Caco-2 (cell line): ENCODE data around the gene FGF3. TPM values are rescaled to one million over a fixed set of nuclear protein-coding genes. Genes with fewer than 3 reads are reported as not detected.

Experiments
- BruUV-seq: library from RNA; stranded (reverse); fragments of 400-500 nt; replicated peaks from 2 replicates; lab custom pipeline; 2021; lab: Mats Ljungman, UMichigan
- CTCF ChIA-PET: fragments of 300-600 bp; sonication (Branson Sonifier 250); formaldehyde crosslinking; loops from one replicate; lab custom pipeline; 2022; ENCODE audit warnings: antibody characterized with exemption; lab: Charles Lee
- POLR2A ChIA-PET: fragments of 300-600 bp; sonication (Branson Sonifier 250); formaldehyde crosslinking; loops from one replicate; lab custom pipeline; 2022; ENCODE audit warnings: antibody characterized with exemption; lab: Charles Lee
- DNase-seq, 2 experiments: peaks; one replicate each; pipeline versions ENCODE4 v3.0.0 to v3.0.0-alpha.2; 2020 to 2022
- H3K27me3 ChIP-seq: replicated peaks from 2 replicates; pipeline ENCODE4 v1.6.0; 2011; ENCODE audit warnings: low read length; ENCODE audit not compliant: control insufficient read depth, insufficient read depth
- H3K36me3 ChIP-seq: 2 replicates; pipeline ENCODE4 v1.5.1; 2011; ENCODE audit warnings: low read length; ENCODE audit not compliant: control insufficient read depth, insufficient read depth
- H3K4me1 ChIP-seq: fragments of 250-450 bp; sonication (Bioruptor Pico); 2 replicates; pipeline ENCODE4 v1.5.1; 2020; ENCODE audit warnings: mild to moderate bottlenecking
- H3K4me3 ChIP-seq: 2 replicates; pipeline ENCODE4 v1.5.1; 2011; ENCODE audit warnings: low read depth, mild to moderate bottlenecking, control low read depth, low read length
- H3K9me3 ChIP-seq: fragments of 250-450 bp; sonication (Bioruptor Pico); 2 replicates; pipeline ENCODE4 v1.5.1; 2020; ENCODE audit warnings: mild to moderate bottlenecking, moderate library complexity
- H3K27ac Mint-ChIP-seq: one replicate; pipeline ENCODE4 v1.8.0; 2022; ENCODE audit warnings: mixed read lengths; ENCODE audit not compliant: unreplicated experiment
- H3K27me3 Mint-ChIP-seq: one replicate; pipeline ENCODE4 v1.8.0; 2022; ENCODE audit warnings: mixed read lengths; ENCODE audit not compliant: insufficient read depth, unreplicated experiment
- H3K36me3 Mint-ChIP-seq: one replicate; pipeline ENCODE4 v1.8.0; 2022; ENCODE audit warnings: mild to moderate bottlenecking, mixed read lengths; ENCODE audit not compliant: insufficient read depth, unreplicated experiment
- H3K4me1 Mint-ChIP-seq: one replicate; pipeline ENCODE4 v1.8.0; 2022; ENCODE audit warnings: low read depth, mixed read lengths; ENCODE audit not compliant: unreplicated experiment
- H3K4me3 Mint-ChIP-seq: one replicate; pipeline ENCODE4 v1.8.0; 2022; ENCODE audit warnings: mild to moderate bottlenecking, moderate library complexity, mixed read lengths; ENCODE audit not compliant: unreplicated experiment
- H3K9me3 Mint-ChIP-seq: one replicate; pipeline ENCODE4 v1.8.0; 2022; ENCODE audit warnings: mixed read lengths; ENCODE audit not compliant: unreplicated experiment
- intact Hi-C: fragments of 100-400 bp; cut with micrococcal nuclease; formaldehyde crosslinking; loops from one replicate; pipeline ENCODE4 v1.10.0; 2022; ENCODE audit not compliant: unreplicated experiment
- total RNA-seq: library from RNA; stranded (reverse); gene quantifications from 2 replicates; pipeline ENCODE4 v1.2.3, GENCODE V29; 2022
- TF ChIP-seq, protein P1 (sequence below), 2 experiments: fragments of 200-600 bp in 1 of 2; IDR thresholded peaks; 1 replicate in 1 of 2; 2 replicates in 1 of 2; pipeline versions ENCODE4 v1.5.1 to v1.8.0; 2011 to 2022; ENCODE audit warnings: antibody characterized with exemption in 1 of 2, control low read depth in 1 of 2, inconsistent platforms in 1 of 2, low read depth in 1 of 2, low read length in 1 of 2, mild to moderate bottlenecking in 1 of 2, moderate library complexity in 1 of 2; ENCODE audit not compliant: insufficient read depth in 1 of 2, severe bottlenecking in 1 of 2, unreplicated experiment in 1 of 2

FGF3 gene
- total RNA-seq, 1 experiment from 2014 or later, result not detected

- Mint-ChIP-seq H3K4me1 (no peaks in the 10 kb centered on the region), H3K27me3 (no peaks in the 10 kb centered on the region), H3K4me3 (no peak overlapping the region), H3K9me3 (no peaks in the 10 kb centered on the region), H3K27ac (no peak overlapping the region), H3K36me3 (no peaks in the 10 kb centered on the region)
- ChIA-PET POLR2A (no interaction called here), CTCF (no interaction called here)
- H3K4me1 ChIP-seq, result no peaks in the 10 kb centered on the region
- H3K4me3 ChIP-seq, result no peak overlapping the region
- TF ChIP-seq, protein P1, sequence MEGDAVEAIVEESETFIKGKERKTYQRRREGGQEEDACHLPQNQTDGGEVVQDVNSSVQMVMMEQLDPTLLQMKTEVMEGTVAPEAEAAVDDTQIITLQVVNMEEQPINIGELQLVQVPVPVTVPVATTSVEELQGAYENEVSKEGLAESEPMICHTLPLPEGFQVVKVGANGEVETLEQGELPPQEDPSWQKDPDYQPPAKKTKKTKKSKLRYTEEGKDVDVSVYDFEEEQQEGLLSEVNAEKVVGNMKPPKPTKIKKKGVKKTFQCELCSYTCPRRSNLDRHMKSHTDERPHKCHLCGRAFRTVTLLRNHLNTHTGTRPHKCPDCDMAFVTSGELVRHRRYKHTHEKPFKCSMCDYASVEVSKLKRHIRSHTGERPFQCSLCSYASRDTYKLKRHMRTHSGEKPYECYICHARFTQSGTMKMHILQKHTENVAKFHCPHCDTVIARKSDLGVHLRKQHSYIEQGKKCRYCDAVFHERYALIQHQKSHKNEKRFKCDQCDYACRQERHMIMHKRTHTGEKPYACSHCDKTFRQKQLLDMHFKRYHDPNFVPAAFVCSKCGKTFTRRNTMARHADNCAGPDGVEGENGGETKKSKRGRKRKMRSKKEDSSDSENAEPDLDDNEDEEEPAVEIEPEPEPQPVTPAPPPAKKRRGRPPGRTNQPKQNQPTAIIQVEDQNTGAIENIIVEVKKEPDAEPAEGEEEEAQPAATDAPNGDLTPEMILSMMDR (IDR thresholded peaks at IDR 0.05; ENCODE audit: insufficient read depth in 1 of 2, low read depth in 1 of 2, low read length in 1 of 2, severe bottlenecking in 1 of 2, unreplicated experiment in 1 of 2), result no peak
- DNase-seq, result no peak
- no TSS peak for BruUV-seq
- H3K9me3 ChIP-seq, result no peaks in the 10 kb centered on the region
- no peaks in the 10 kb centered on the region for H3K36me3 ChIP-seq
- intact Hi-C loops, result no loop called here
- no peaks in the 10 kb centered on the region for H3K27me3 ChIP-seq
Observed at GRCh38 chr11:69788956-69789355, 30.3 kb downstream of the FGF3 start.

DNA sequence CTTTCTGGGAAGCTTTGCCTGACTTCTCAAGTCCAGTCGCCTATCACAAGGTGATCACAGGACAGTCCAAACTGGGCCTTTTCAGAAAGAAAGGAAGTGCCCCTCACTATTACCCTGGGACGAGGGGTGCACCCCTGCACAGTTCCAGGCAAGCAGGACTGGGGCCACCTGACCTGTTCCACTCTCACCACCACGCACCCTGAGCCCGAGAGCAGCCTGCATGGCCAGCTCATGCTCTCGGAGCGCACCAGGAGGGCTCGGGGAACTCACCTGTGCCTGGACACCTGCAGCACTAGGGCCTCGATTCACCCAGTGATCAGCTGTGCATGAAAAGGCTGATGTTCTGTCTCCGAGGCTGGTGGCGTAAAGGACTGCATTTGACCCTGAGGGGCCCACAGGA lies 31.3 kb downstream of the FGF3 start:
- DNase-seq, result no peak
- H3K4me1 Mint-ChIP-seq, result no peaks in the 10 kb centered on the region
- ChIA-PET POLR2A (no interaction called here), CTCF (interaction anchor here (0.5 to 1.2 kb wide), 3 partner anchors 11 to 187 kb away, joined by 3 to 4 read pairs (median 3); no protein-coding TSS in a partner anchor)
- H3K27me3 Mint-ChIP-seq, result no peaks in the 10 kb centered on the region
- no peaks in the 10 kb centered on the region for H3K36me3 ChIP-seq
- TF ChIP-seq, protein P1 (IDR thresholded peaks at IDR 0.05; ENCODE audit: insufficient read depth in 1 of 2, low read depth in 1 of 2, low read length in 1 of 2, severe bottlenecking in 1 of 2, unreplicated experiment in 1 of 2), result no peak
- intact Hi-C loops, result no loop called here
- H3K36me3 Mint-ChIP-seq, result no peaks in the 10 kb centered on the region
- H3K4me1 ChIP-seq, result no peaks in the 10 kb centered on the region
- H3K9me3 ChIP-seq, result no peaks in the 10 kb centered on the region
- H3K4me3 Mint-ChIP-seq, result no peak overlapping the region
- no peaks in the 10 kb centered on the region for H3K9me3 Mint-ChIP-seq
- H3K27me3 ChIP-seq, result no peaks in the 10 kb centered on the region
- no peak overlapping the region for H3K27ac Mint-ChIP-seq
- BruUV-seq, result no TSS peak
- H3K4me3 ChIP-seq, result no peak overlapping the region

DNA sequence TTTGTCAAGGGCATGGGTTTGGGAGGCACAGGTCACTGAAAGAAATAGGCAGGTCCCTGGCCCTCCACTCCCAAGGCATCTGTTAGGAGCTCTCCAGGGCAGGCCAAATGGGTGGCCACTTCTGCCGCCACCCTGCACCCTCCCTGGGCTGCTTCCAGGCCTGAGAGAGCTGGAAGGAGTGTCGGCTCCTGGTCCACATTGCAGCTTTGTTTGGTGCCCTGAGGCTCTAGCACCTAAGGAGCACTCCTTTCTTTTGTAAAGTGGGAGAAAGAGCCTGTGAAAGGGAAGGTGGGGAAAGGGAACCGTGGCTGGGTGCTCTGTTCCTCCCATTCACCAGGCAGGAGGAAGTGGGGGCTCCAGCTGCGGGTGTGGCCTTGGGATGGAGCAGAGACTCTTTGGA lies 31.8 kb downstream of the FGF3 start:
- Mint-ChIP-seq H3K9me3 (no peaks in the 10 kb centered on the region), H3K36me3 (no peaks in the 10 kb centered on the region), H3K4me1 (no peaks in the 10 kb centered on the region), H3K27me3 (no peaks in the 10 kb centered on the region), H3K4me3 (no peak overlapping the region), H3K27ac (no peak overlapping the region)
- no TSS peak for BruUV-seq
- DNase-seq, result no peak
- H3K9me3 ChIP-seq, result no peaks in the 10 kb centered on the region
- intact Hi-C loops, result no loop called here
- H3K36me3 ChIP-seq, result no peaks in the 10 kb centered on the region
- H3K4me1 ChIP-seq, result no peaks in the 10 kb centered on the region
- CTCF ChIA-PET, result interaction anchor here (1.0 to 1.2 kb wide), 2 partner anchors 11 to 187 kb away, joined by 3 to 4 read pairs; no protein-coding TSS in a partner anchor
- no peaks in the 10 kb centered on the region for H3K27me3 ChIP-seq
- no peak overlapping the region for H3K4me3 ChIP-seq
- TF ChIP-seq, protein P1 (IDR thresholded peaks at IDR 0.05; ENCODE audit: insufficient read depth in 1 of 2, low read depth in 1 of 2, low read length in 1 of 2, severe bottlenecking in 1 of 2, unreplicated experiment in 1 of 2), result no peak
- POLR2A ChIA-PET, result no interaction called here
